22Rv1 (cell line): ENCODE measurements around the gene BNIPL.

ENCODE experiments used
- H3K27ac ChIP-seq: fragments of 450-650 bp; 2 replicates; pipeline ENCODE4 v1.5.1; 2017
- ZFX ChIP-seq: fragments of 450-650 bp; IDR thresholded peaks from 2 replicates; pipeline ENCODE4 v1.6.1; 2017; ENCODE audit warnings: antibody characterized with exemption, borderline replicate concordance
- TF ChIP-seq, protein P1 (sequence below): fragments of 450-650 bp; IDR thresholded peaks from 2 replicates; pipeline ENCODE4 v1.5.1; 2017; ENCODE audit warnings: mild to moderate bottlenecking

Gene BNIPL

GRCh38 chr1:151003180-151003579, 33.2 kb upstream of the BNIPL start:
- no peak overlapping the region for H3K27ac ChIP-seq
- no peak for TF ChIP-seq ZFX
- TF ChIP-seq, protein P1, sequence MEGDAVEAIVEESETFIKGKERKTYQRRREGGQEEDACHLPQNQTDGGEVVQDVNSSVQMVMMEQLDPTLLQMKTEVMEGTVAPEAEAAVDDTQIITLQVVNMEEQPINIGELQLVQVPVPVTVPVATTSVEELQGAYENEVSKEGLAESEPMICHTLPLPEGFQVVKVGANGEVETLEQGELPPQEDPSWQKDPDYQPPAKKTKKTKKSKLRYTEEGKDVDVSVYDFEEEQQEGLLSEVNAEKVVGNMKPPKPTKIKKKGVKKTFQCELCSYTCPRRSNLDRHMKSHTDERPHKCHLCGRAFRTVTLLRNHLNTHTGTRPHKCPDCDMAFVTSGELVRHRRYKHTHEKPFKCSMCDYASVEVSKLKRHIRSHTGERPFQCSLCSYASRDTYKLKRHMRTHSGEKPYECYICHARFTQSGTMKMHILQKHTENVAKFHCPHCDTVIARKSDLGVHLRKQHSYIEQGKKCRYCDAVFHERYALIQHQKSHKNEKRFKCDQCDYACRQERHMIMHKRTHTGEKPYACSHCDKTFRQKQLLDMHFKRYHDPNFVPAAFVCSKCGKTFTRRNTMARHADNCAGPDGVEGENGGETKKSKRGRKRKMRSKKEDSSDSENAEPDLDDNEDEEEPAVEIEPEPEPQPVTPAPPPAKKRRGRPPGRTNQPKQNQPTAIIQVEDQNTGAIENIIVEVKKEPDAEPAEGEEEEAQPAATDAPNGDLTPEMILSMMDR = no peak

DNA sequence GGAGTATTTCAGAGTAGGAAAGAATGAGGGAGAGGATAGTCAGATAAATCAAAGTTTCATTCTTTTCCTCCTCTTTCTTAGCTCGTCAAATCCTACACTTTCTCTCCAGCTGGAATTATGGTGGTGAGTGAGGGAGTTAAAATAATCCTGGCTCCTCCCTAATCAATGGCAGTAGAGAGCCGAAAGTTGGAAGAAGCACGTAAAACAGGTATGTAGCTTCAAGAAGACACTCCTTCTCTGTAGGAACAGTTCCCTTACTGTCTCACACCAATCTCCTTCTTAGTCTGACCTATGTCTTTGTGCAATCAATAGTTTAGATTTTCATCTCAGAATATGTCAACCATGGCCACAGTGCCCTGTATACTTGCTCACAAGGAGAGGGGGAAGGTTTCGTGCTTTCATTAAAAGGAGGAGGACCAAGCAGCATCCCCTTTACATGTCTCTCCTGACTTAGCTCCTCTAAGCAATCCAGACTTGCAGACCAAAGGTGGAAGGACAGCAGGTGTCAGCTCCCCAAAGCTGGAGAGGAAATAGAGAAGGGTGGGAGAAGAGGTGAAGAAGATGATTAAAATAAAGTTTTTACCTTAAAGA, 30.6 kb upstream of the BNIPL start:
- peak overlapping the region; percentile 84 for H3K27ac ChIP-seq
- TF ChIP-seq ZFX = no peak
- TF ChIP-seq, protein P1 = no peak

DNA sequence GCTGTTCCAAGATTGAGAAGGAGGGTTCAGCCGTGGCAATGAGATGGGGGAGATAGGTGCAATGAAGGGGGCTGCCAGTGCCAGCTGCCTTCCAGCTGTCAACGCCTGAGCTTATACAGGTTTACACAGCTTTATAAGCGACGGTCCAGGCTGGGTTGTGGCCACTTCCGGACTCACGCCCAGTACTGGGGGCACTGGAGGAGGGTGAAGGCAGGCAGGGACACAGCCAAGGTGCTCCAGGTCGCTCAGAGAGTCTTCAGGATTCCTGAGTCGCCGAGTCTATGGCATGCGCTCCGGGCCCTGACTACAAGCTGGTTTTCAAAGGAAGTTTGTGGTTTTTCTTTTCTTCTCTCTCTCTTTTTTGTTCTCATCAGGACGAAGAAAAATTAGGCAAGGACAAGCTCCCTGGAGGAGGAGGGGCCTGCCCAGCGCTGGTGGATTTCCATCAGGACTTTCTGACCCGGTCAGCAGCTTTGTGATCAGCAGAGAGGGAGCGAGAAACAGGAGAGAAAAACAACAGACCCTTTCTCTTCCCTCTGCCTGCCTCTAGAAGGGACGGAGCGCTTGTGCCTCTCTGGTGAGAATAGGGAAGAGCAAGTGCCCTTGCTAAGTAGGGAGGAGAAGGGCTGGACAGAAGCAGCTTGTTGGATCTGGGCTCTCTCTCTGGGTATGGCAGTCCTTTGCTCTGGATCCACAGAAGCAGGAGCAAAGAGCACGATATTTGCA, 29.9 kb upstream of the BNIPL start, which contains the start of gene MINDY1:
MINDY1 (minus strand) TSS at position 576 of the 726 bp plus-strand sequence. CDS start 4,285 bp downstream, outside the sequence.
- peak within 1 kb of the TSS; percentile 84 for H3K27ac ChIP-seq
- no peak for TF ChIP-seq ZFX
- TF ChIP-seq, protein P1 = peak; percentile 70

DNA sequence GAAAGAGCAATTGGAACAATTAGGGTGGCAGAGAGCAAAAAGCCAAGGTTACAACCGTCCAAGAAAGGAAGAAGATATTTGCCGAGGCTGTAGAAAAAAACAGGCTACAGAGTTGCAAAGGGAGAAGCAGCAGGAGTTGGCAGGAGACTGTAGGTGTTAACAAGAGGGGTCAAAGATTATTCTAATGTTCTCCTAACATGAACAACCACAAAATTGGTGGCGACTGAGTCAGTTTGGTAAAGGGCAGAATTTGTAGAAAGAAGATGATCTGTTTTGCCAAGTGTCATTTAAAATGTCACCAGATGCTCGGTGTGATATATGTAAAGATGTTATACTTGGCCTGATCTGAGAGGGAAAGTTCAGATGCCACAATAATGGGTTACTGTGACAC, 28.5 kb upstream of the BNIPL start:
- no peak for TF ChIP-seq ZFX
- TF ChIP-seq, protein P1 = no peak
- peak overlapping the region; percentile 84 for H3K27ac ChIP-seq

DNA sequence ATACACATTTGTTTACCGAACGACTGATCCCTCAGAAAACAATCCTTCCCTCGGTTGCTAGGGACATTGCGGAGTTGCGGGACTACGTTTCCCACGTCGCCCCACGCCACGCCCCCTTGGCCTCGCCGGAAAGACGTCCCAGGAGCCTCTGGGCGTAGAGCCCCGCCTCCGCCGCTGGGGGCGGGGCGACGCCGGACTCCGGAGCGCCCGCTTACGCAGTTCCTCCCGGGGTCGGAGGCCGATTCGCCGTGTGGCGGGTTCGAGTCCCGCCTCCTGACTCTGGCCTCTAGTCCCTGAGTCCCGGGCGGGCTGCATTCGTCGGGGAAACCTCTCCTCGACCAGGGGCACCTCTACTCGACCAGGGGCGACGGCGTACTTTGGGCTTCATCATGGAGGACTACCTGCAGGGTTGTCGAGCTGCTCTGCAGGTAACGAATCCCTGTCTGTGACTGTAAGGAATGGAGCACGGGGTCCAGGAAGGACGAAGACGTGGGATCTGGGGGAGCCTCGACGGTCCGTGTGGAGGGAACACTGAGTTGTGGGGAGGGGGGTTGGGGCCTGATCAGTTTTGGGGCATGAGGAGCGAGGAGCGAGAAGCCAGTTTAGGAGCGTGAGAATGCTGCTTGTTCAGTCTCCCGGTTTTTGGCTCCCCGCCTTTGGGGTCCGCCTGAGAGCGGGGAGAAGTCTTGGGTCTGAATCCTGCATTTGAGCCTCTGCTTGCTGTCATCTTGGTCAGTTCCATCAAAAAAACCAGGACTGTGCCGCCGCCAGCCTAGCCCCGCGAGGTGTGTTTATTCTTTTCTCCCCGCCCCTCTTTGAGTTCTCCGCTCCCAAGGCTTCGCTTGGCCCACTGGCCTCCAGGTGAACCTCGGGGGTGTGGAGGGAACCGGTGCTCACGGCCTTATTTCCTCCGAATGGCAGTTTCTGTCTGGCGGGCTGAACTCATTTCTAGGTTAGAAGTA, 27.9 kb upstream of the BNIPL start, which contains the start of gene PRUNE1:
PRUNE1 (plus strand) TSS at position 206 of the 962 bp plus-strand sequence; CDS start at position 390, 184 bp downstream.
- H3K27ac ChIP-seq = peak within 1 kb of the TSS; percentile 84
- TF ChIP-seq, protein P1 = no peak
- no peak for TF ChIP-seq ZFX

GRCh38 chr1:151009206-151009587, 27.2 kb upstream of the BNIPL start:
- peak overlapping the region; percentile 84 for H3K27ac ChIP-seq
- no peak for TF ChIP-seq ZFX
- TF ChIP-seq, protein P1 = no peak
